Right lobe of liver (tissue), 6 donors: ENCODE data around the gene HLA-DPB1. TPM values are rescaled to one million over a fixed set of nuclear protein-coding genes. Genes with fewer than 3 reads are reported as not detected.

Experiments used
- ATAC-seq, 4 donors: fragments of 200-7000 bp; cut with Tn5 transposase; one replicate each; pipeline ENCODE4 v1.9.1; 2020; ENCODE audit warnings: mild to moderate bottlenecking in 4 of 4, moderate library complexity in 4 of 4
- DNase-seq, 3 donors: peaks; one replicate each; pipeline ENCODE4 v3.0.0-alpha.2; 2020
- H3K27ac ChIP-seq, 3 donors: fragments of 200-600 bp; one replicate each; pipeline ENCODE4 v1.8.0; 2022
- H3K27me3 ChIP-seq, 2 donors: fragments of 200-600 bp; one replicate each; pipeline ENCODE4 v1.8.0; 2022
- H3K36me3 ChIP-seq, 4 donors: fragments of 200-600 bp; sonication (generic) in 1 of 4; one replicate each; pipeline versions ENCODE4 v1.5.1 to v1.8.0; 2017 to 2022; ENCODE audit warnings: control low read depth in 1 of 4
- H3K4me1 ChIP-seq, 4 donors: fragments of 200-600 bp; sonication (generic) in 1 of 4; one replicate each; pipeline versions ENCODE4 v1.5.1 to v1.8.0; 2017 to 2022; ENCODE audit warnings: control low read depth in 1 of 4
- H3K4me3 ChIP-seq, 3 donors: fragments of 200-600 bp; one replicate each; pipeline ENCODE4 v1.8.0; 2022
- H3K9me3 ChIP-seq, 4 donors: fragments of 200-600 bp; sonication (generic) in 1 of 4; one replicate each; pipeline versions ENCODE4 v1.5.1 to v1.8.0; 2017 to 2022; ENCODE audit warnings: control low read depth in 1 of 4
- CTCF ChIP-seq, 4 donors: fragments of 200-600 bp in 3 of 4; fragments of 450-650 bp in 1 of 4; IDR thresholded peaks; one replicate each; pipeline versions ENCODE4 v1.5.1 to v1.8.0; 2016 to 2022; ENCODE audit warnings: antibody characterized with exemption in 4 of 4, mild to moderate bottlenecking in 2 of 4
- POLR2A ChIP-seq: fragments of 450-650 bp; IDR thresholded peaks from one replicate; pipeline ENCODE4 v1.6.1; 2017; ENCODE audit warnings: antibody characterized with exemption, mild to moderate bottlenecking
- WGBS: methylation state at CpG from one replicate; pipeline ENCODE4 v1.1.6; 2018; ENCODE audit warnings: low coverage, low lambda C conversion rate; ENCODE audit not compliant: insufficient coverage; ENCODE audit errors: missing lambda C conversion rate; 5-methylcytosine and 5-hydroxymethylcytosine counted together
- intact Hi-C, 2 donors: fragments of 100-400 bp; cut with DNase I; formaldehyde crosslinking; loops; one replicate each; pipeline versions ENCODE4 v1.11.2 to v1.14.1; 2022
- total RNA-seq, 6 experiments: library from RNA; depleted of rRNA in 2 of 6; stranded (reverse); fragments of >200 nt in 2 of 6; fragmentation: NEBNext Ultra II Directional in 3 of 6; extraction: Animal tissue kit (Norgen Biotek cat#: 25700) in 3 of 6; gene quantifications; one replicate each; pipeline versions ENCODE4 v1.1.0 to v1.2.4, GENCODE V29; 2016 to 2023
- donor health status: DM: no; HTN: yes; CAD: no.
- donor health status: DM: no; HTN: no; CAD: no.
- donor health status: DM: no; HTN: no; CAD: no.
- donor health status: DM: no; HTN: yes; CAD: no.
- donor health status: DM: no; HTN: yes; CAD: no.

Gene HLA-DPB1
- total RNA-seq, 6 experiments from 2014 or later, result 8.6 to 66.7 (median 23.0) TPM

GRCh38 chr6:33113755-33114154 lies 38.0 kb downstream of the HLA-DPB1 start:
- H3K27ac ChIP-seq, result no peak overlapping the region
- DNase-seq (no peak), ATAC-seq (no peak)
- 44% methylated on average over 5 of the region's 7 CpGs for WGBS
- H3K27me3 ChIP-seq, result no peaks in the 10 kb centered on the region
- no peaks in the 10 kb centered on the region for H3K9me3 ChIP-seq
- H3K4me1 ChIP-seq, result no peaks in the 10 kb centered on the region
- H3K36me3 ChIP-seq, result no peaks in the 10 kb centered on the region
- TF ChIP-seq POLR2A (no peak), CTCF (IDR thresholded peaks at IDR 0.05) (no peak)
- H3K4me3 ChIP-seq, result no peak overlapping the region
- intact Hi-C loops, result no loop called here

- no peak for TF ChIP-seq POLR2A
- TF ChIP-seq CTCF (IDR thresholded peaks at IDR 0.05), result no peak
- Histone ChIP-seq H3K4me3 (no peak overlapping the region), H3K36me3 (no peaks in the 10 kb centered on the region), H3K4me1 (no peaks in the 10 kb centered on the region), H3K27me3 (no peaks in the 10 kb centered on the region), H3K9me3 (no peaks in the 10 kb centered on the region), H3K27ac (no peak overlapping the region)
- intact Hi-C loops, result no loop called here
- no peak for ATAC-seq
- no peak for DNase-seq
Observed at GRCh38 chr6:33114406-33114805, 38.6 kb downstream of the HLA-DPB1 start.

GRCh38 chr6:33116417-33116816 lies 40.6 kb downstream of the HLA-DPB1 start:
- ATAC-seq (no peak), DNase-seq (no peak)
- H3K27ac ChIP-seq, result no peak overlapping the region
- no peak overlapping the region for H3K4me3 ChIP-seq
- 6% methylated on average over 6 of the region's 6 CpGs for WGBS
- TF ChIP-seq CTCF (IDR thresholded peaks at IDR 0.05) (no peak), POLR2A (no peak)
- intact Hi-C loops, result no loop called here
- no peaks in the 10 kb centered on the region for H3K4me1 ChIP-seq
- no peaks in the 10 kb centered on the region for H3K36me3 ChIP-seq
- H3K27me3 ChIP-seq, result no peaks in the 10 kb centered on the region
- H3K9me3 ChIP-seq, result no peaks in the 10 kb centered on the region

GRCh38 chr6:33116841-33117711 lies 41.3 kb downstream of the HLA-DPB1 start:
- Histone ChIP-seq H3K9me3 (no peaks in the 10 kb centered on the region), H3K36me3 (no peaks in the 10 kb centered on the region), H3K4me1 (no peaks in the 10 kb centered on the region), H3K4me3 (no peak overlapping the region), H3K27me3 (no peaks in the 10 kb centered on the region), H3K27ac (no peak overlapping the region)
- WGBS, result 7% methylated on average over 25 of the region's 32 CpGs
- no peak for TF ChIP-seq POLR2A
- no peak for TF ChIP-seq CTCF (IDR thresholded peaks at IDR 0.05)
- no peak for DNase-seq
- intact Hi-C loops, result no loop called here
- peak in 2 of 4 donors; percentile 12 to 15 for ATAC-seq
